HFF-Myc (cell line): ENCODE data around the gene KCNQ1.
A peak's percentile ranks its signal among the peaks of the same experiment; 100 is the strongest.

Source experiments
- DNase-seq: peaks from one replicate; pipeline ENCODE4 v3.0.0-alpha.2; 2011; ENCODE audit warnings: low read depth; ENCODE audit errors: extremely low read depth
- H3K4me3 ChIP-seq: replicated peaks from 2 replicates; pipeline ENCODE4 v1.5.1; 2011; ENCODE audit warnings: low read depth, mild to moderate bottlenecking, control low read depth, low read length
- TF ChIP-seq, protein P1 (sequence below): IDR thresholded peaks from 2 replicates; pipeline ENCODE4 v1.5.1; 2012; ENCODE audit warnings: mild to moderate bottlenecking, low read depth, low read length, control low read depth; ENCODE audit errors: missing control alignments

The KCNQ1 gene

DNA sequence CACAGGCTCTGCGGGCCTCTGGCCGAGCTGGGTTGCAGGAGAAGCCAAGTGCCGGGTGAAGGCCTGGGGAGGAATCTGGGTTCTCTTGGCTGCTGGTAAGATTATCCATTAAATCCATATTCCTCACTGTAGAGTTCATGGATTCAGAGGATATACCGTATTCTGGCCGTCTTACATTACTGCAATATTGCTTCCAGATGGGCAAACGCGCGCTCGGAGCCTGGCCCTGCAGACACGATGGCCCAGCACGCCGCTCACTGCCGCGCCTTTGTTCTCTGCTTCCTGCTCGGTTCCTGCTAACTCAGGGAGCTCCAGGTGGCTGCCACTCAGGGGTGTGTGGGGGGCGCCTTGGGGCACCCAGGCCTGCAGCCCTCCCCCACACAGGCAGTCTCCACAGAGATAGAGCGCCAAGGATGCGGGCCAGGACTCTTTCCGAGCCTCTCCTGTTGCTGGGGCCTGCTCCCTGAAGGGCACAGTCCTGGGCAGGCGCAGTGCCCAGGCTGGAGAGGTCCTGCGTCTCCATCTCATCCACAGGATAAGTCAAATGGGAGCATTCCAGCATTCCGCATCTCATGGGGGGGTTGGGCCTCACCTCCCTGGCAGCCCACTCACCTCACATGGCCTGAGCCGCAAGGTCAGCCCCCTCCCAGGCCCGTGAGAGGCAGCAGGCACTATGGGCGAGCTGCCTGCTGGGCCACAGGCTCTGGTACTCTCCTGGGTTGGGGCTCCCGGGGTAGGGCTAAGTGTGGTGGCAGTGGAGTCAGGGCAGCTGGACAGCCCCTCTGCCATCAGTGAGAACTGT is 269.1 kb downstream of the KCNQ1 start:
- no peak overlapping the region for H3K4me3 ChIP-seq
- DNase-seq = peak; percentile 32
- TF ChIP-seq, protein P1, sequence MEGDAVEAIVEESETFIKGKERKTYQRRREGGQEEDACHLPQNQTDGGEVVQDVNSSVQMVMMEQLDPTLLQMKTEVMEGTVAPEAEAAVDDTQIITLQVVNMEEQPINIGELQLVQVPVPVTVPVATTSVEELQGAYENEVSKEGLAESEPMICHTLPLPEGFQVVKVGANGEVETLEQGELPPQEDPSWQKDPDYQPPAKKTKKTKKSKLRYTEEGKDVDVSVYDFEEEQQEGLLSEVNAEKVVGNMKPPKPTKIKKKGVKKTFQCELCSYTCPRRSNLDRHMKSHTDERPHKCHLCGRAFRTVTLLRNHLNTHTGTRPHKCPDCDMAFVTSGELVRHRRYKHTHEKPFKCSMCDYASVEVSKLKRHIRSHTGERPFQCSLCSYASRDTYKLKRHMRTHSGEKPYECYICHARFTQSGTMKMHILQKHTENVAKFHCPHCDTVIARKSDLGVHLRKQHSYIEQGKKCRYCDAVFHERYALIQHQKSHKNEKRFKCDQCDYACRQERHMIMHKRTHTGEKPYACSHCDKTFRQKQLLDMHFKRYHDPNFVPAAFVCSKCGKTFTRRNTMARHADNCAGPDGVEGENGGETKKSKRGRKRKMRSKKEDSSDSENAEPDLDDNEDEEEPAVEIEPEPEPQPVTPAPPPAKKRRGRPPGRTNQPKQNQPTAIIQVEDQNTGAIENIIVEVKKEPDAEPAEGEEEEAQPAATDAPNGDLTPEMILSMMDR = no peak

DNA sequence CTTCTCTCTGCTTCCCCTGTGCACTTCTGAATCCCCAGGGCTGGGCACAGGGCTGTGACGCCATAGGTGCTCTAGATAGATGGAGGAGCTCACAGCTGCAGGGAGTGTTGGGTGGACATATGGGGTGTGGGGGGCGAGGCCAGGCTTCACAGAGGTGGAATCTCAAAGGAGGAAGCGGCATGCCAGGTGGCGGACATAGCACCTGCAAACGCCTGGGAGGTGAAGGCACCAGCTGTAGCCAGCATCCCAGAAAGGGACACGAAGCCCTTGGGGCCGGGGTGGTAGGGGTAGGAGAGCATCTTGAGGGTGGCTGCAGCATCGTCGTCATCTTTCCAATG is 269.6 kb downstream of the KCNQ1 start:
- no peak for DNase-seq
- no peak overlapping the region for H3K4me3 ChIP-seq
- TF ChIP-seq, protein P1 = no peak

DNA sequence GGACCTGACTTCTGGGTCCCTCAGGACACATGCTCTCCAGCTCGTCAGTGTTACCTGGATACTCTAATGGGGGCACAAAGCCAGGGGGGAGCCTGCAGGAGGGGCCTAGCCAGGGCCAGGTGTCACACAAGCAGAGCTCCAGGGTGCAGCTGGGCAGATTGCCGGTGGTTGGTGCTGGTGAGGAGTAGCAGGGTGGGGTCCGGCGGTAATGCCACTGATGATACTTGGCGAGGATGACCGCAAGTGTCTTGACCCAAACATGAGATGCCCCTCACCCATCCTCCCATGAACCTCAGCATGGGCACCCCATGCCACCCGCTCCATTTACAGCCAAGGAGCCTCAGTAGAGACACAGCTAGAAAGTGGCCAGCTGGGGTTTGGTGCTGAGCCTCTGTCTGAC is 270.1 kb downstream of the KCNQ1 start:
- TF ChIP-seq, protein P1 = no peak
- no peak overlapping the region for H3K4me3 ChIP-seq
- DNase-seq = no peak

DNA sequence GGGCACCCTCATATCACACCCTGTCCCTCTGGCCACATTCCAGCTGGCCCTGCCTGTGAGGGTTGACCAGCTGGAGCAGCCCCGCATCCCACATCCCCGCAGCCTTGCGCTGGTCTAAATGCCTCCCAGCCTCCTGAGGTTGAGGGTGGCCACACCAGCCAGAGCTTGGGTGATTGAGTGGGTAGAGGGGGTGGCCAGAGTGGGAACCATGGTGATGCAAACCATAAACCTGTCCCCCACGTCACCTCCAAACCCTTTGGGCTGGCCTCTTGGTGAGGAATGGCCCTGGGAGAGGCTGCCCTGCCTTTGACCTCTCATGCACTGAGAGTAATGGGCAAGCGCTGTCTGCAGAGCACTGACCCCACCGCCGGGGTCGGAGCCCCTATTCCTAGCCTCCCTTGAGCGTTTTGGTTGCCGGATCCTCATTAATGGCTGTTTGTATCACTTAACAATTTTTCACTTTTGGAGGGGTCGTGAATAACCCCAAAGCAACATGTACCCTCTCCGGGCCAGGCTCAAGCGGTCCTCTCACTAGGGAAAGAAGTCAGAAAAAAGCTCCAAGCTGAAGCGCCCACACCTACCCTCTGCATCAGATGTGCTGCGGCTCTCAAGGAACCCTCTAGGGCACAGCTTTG is 271.0 kb downstream of the KCNQ1 start:
- H3K4me3 ChIP-seq = no peak overlapping the region
- DNase-seq = no peak
- TF ChIP-seq, protein P1 = no peak

DNA sequence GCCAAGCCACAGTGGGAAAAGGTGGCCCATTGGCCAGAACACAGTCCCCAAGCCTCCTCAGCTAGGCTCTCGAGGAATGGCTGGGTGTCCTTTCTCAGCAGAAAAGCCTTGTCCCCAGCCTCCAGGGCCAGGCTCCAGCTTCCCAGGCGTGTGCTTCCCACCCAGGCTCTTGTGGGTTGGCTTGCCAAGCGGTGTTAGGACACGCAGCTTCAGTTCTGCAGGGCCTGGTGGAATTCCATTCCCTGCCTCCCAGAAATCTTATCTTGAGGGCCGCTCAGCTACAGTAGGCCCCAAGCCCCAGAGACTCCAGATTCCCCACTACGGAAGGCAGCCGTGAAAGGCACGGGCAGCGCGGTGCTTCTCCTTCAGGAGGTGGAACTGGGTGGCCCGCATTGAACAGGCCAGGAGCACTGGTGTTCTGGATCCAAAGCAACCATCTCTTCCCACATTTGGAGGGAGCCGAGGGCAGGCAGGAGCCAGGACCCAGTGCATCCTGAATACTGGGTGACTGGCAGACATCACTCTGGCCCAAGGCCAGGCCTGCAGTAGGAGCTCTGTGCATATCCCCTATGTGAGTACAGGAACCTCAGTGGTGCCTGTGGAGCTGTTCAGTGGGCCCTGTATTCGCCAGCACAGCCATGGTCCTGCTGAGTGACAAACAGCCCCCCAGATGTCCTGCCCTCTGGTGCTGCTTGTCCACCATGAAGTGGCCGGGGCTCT is 271.7 kb downstream of the KCNQ1 start:
- H3K4me3 ChIP-seq = no peak overlapping the region
- TF ChIP-seq, protein P1 = no peak
- no peak for DNase-seq

DNA sequence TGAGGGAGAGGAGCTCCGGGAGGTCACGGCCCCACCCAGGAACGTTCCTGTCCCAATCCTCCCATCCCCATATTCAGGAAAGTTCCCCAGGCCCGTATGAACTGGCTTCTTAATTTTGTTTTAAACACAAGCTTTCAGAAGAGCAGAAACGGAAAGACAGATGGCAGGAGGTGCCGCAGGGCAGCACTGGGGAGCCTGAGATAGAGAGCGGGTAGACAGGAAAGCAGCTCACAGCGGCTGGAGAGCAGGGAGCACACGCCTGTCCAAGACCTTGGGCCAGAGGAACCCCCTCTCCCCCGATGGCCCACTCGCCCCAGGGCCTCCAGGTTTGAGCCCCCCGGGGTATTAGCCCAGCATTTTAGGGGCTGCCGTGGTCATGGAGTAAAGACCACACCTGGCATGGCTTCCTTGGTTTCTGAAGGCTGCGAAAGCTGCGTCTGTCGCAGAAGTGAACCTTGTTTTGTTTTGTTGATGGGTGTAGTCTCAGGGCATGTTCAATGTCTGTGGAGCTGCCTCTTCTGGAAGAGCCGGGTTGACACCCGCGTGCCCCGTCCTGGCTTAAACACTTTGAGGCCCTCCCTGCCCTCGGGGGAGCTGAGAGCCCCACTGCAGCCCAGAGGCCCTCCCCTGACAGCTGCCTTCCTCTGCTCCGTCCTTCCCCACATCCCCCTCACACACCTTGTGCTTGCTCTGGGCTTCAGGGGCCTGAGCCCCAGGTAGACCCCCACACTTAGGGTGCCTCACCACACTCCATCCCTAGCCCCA is 272.9 kb downstream of the KCNQ1 start:
- DNase-seq = no peak
- TF ChIP-seq, protein P1 = no peak
- H3K4me3 ChIP-seq = no peak overlapping the region
